HUDEP-2 (cell line): Measurements from ENCODE around the gene SPARC.
"Not testable (repeated sequence)": the region's sequence is repeated elsewhere in the genome, so short reads cannot be mapped to it uniquely, and the experiment has no call there.

Source experiments
- DNase-seq, 76 experiments: peaks; one replicate each; lab custom pipeline; 2025; ENCODE audit not compliant: unreplicated experiment in 76 of 76; lab: John Stamatoyannopoulos, UW

The SPARC gene

DNA sequence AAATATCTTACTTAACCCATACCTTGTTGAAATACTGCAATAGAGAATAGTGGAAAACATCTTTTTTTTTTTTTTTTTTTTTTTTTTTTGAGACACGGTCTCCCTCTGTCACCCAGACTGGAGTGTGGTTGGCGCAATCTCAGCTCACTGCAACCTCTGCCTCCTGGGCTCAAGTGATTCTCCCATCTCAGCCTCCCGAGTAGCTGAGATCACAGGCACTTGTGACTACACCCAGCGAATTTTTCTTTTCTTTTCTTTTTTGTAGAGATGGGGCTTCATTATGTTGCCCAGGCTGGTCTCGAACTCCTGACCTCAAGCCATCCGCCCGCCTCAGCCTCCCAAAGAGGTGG is 6.6 kb downstream of the SPARC start:
- not testable (repeated sequence) for DNase-seq

GRCh38 chr5:151679421-151680155 is 7.1 kb downstream of the SPARC start:
- no peak for DNase-seq

GRCh38 chr5:151678713-151679112 is 8.0 kb downstream of the SPARC start:
- DNase-seq: no peak

- DNase-seq: no peak
Measured at GRCh38 chr5:151677776-151678545, 8.8 kb downstream of the SPARC start.

- DNase-seq: no peak
Measured at GRCh38 chr5:151676719-151677118, 10.0 kb downstream of the SPARC start.

DNA sequence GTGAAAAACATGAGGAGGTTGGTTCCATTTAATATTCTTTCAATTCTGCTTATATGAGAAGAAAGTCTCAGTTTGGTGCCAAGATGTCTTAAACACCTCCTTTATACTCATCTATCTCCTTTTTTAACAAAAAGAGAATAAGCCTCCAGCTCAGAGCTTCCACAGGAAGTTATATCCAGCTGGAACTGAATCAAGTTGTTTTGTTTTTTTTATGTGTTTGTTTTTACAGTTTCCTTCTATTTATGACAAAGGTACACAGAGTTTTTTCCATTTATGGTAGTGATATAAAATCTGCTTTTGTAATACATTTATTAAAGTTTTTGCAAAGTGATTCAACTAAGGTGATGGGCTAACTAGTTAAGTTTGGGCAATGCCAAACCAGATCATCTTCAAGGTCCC is 10.4 kb downstream of the SPARC start:
- no peak for DNase-seq

- DNase-seq: no peak
Measured at GRCh38 chr5:151675611-151676313, 11.0 kb downstream of the SPARC start.

DNA sequence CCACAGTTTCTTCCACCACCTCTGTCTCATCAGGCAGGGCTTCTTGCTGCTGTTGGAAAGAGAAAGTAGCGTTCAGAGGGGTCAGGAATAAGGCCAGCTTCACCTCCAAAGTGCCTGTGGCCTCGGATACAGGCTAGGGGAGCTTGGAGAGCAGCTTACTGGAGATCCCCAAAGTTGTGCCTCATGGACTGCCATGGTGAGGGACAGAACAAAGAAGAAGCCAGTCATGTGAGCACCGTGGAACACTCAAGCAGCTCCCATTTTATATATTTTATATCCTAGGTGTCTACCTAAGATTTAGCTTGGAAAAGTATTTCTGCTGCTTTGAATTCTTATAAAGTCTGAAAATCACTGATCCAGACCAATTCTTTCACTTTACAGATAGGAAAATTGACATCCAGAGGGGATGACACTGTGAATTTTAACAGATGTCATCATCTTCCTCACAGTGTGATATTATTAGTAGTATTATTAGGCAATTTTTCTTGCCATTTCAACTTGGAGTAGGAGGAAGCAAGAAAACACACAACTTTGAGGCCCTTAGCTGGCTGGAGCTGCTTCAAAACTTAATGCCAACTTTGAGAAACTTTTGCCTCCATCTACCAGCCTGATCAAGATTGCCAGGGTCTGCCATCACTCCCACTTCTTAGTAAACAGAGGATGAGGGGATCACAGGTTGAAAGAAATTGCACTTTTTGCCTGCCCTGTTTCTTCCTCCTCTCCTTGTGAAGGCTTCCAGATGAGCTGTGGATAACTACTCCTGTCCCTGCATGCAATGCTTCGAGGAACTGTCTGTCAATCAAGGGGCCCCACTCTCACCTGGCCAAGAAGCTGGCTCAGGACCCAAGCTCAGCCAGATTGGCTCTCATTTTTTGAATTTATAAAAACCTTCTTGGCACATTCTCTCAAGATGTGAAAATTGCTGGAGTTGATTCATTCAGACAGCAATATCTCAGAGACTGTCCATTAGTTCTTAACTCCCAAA is 11.8 kb downstream of the SPARC start:
- DNase-seq: no peak

DNA sequence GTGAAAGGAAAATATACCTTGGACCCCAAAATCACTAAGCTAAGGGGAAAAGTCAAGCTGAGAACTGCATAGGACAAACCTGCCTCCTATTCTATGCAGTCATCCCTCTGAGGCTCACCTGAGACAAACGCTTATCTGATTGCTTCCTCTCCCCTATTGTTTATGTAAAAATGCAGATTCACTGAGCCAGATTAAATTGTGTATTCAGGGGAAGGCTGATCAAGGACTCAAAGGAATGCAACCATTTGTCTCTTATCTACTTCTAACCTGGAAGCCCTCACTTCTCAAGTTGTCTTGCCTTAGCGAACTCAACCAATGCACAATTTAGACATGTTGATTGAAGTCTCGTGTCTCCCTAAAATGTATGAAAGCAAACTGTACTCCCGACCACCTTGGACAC is 13.3 kb downstream of the SPARC start:
- DNase-seq: no peak

DNA sequence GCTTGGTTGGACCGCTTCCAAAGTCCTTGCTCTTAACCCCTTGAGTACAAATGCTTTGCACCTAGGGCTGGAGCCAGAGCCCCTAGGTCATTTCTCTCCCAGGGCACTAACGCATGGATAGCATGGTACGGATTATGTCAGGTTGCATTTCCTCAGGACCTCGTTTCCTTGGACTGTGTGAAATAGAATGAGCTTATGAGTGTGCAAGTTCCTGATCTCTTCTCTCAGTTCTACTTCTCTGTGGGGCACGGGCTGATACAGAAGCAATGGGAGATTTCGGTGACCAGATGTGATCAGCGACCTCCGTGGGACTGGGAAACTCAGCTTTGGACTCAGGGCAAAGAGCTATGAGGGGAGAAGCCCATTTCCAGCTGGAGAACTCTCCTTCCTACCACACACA is 14.2 kb downstream of the SPARC start:
- DNase-seq: no peak

GRCh38 chr5:151671950-151672349 is 14.8 kb downstream of the SPARC start:
- no peak for DNase-seq

DNA sequence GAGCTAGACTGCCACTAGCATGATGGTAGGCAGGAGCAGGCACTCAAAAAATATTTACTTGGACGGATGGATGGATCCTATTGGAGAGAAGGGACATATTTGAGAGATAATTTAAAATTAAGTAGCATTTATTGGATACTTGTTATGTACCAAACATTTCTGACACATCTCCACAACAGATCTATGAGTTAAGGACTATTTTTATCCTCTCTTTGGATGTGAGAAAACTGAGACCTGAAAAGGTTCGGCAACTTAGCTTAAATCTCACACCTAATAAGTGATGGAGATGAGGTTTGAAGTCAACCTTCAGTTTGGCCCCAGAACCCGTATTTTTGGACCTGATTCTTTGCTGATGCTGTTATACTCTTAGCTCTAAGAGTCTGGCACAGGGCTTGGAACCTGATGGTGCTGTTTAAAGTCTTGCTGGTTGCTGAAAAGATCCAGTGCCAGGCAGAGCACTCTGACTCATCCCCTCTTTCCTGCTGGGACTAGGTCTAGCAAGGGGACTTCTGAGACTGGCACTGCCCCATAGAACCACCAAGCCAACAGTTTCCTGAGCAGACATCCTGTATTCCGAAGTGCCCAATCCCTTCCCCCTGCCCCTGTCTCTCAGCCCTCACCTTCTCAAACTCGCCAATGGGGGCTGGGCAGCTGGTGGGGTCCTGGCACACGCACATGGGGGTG is 15.6 kb downstream of the SPARC start:
- DNase-seq: no peak

GRCh38 chr5:151670083-151670686 is 16.5 kb downstream of the SPARC start:
- DNase-seq: no peak

DNA sequence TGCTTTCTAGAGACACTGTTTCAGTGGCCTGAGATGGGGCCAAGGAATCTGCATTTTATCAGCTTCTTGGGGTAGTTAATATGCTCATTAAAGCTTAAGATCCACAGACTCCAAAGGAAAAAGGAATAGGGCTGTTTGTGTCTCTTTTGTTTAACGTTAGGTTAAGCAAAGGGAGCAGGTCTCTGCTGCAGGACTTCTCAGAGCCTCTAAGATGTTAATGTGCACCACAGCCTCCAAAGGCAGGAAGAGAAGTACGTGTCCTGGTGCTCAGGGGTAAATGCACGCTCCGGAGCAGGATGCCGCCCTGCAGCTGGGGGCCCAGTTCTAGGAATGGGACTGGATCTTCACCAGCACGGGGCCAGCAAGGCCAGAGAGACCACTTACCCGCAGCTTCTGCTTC is 19.6 kb downstream of the SPARC start:
- no peak for DNase-seq

- DNase-seq: no peak
Measured at GRCh38 chr5:151665613-151666012, 21.1 kb downstream of the SPARC start.

- no peak for DNase-seq
Measured at GRCh38 chr5:151664694-151665585, 21.8 kb downstream of the SPARC start.

DNA sequence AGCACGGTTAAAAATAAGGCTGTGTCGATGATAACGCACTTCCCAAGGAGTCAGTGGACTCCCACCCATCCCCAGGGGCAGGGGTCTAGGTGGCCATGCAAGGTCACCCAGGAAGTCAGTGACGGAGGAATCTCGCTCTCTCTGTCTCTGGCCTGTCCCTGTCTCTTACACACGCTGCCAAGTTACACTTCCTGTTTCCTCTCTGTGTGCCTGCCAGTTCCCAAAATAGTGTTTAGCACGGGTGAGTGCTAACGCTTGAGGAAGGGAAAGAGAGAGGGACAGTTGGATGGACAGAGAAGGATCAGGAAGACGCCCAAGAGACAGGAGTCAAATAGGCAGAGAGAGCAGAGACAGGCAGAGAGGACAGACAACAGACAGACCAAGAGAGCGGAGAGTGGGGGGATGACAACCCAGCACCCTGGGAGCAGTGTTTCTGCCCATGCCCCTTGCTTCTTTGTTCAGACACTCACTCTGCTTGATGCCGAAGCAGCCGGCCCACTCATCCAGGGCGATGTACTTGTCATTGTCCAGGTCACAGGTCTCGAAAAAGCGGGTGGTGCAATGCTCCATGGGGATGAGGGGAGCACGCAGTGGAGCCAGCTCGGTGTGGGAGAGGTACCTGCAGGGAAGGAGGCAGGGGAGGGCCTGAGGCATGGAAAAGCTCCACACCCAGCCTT is 23.0 kb downstream of the SPARC start:
- no peak for DNase-seq

DNA sequence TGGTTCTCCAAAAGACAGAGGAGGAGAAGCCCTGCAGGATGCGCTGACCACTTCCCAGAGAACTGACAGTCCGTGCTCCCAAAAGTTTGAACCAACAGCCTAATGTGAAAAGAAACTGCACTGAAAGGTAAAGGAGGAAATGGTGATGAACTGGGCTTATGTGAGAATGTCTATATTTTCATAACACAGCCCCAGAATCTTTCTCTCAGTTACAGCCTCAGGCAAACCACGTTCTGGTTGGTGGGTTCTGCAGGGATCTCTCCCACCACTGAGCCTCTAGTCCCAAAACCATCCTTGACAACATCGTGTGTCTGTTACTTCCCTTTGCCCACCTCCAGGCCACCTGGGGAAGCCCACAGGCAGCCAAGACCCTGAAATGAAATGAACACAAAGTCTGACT is 23.9 kb downstream of the SPARC start:
- no peak for DNase-seq
